Embryonic facial prominence (tissue), 1 donor: ENCODE data around the gene GRIP1.

Experiments
- DNase-seq: peaks from one replicate; pipeline ENCODE4 v3.0.0-alpha.2; 2016; ENCODE audit errors: extremely low spot score

Gene GRIP1

GRCh38 chr12:66449531-66449930, 229.3 kb downstream of the GRIP1 start:
- no peak for DNase-seq

- DNase-seq = no peak
Measured at GRCh38 chr12:66447643-66448042, 231.2 kb downstream of the GRIP1 start.

GRCh38 chr12:66446276-66446675, 232.6 kb downstream of the GRIP1 start:
- DNase-seq = no peak

- no peak for DNase-seq
Measured at GRCh38 chr12:66441905-66442559, 236.8 kb downstream of the GRIP1 start.

- no peak for DNase-seq
Measured at GRCh38 chr12:66438601-66439000, 240.3 kb downstream of the GRIP1 start.

GRCh38 chr12:66430106-66430505, 248.8 kb downstream of the GRIP1 start:
- DNase-seq = no peak

- DNase-seq = no peak
Measured at GRCh38 chr12:66428870-66429269, 250.0 kb downstream of the GRIP1 start.

GRCh38 chr12:66428261-66428660, 250.6 kb downstream of the GRIP1 start:
- no peak for DNase-seq

- DNase-seq = no peak
Measured at GRCh38 chr12:66426696-66427095, 252.2 kb downstream of the GRIP1 start.

- no peak for DNase-seq
Measured at GRCh38 chr12:66423266-66423665, 255.6 kb downstream of the GRIP1 start.

GRCh38 chr12:66418908-66419307, 260.0 kb downstream of the GRIP1 start:
- no peak for DNase-seq

GRCh38 chr12:66417217-66417616, 261.7 kb downstream of the GRIP1 start:
- no peak for DNase-seq

GRCh38 chr12:66409195-66409871, 269.5 kb downstream of the GRIP1 start:
- no peak for DNase-seq

- no peak for DNase-seq
Measured at GRCh38 chr12:66405395-66405794, 273.5 kb downstream of the GRIP1 start.

- DNase-seq = no peak
Measured at GRCh38 chr12:66403746-66404145, 275.1 kb downstream of the GRIP1 start.

GRCh38 chr12:66399911-66400306, 279.0 kb downstream of the GRIP1 start:
- DNase-seq = no peak

- no peak for DNase-seq
Measured at GRCh38 chr12:66398931-66399910, 279.7 kb downstream of the GRIP1 start.

GRCh38 chr12:66397574-66398290, 281.1 kb downstream of the GRIP1 start:
- no peak for DNase-seq

GRCh38 chr12:66393890-66394289, 285.0 kb downstream of the GRIP1 start:
- DNase-seq = no peak

- DNase-seq = no peak
Measured at GRCh38 chr12:66392266-66392915, 286.5 kb downstream of the GRIP1 start.

GRCh38 chr12:66388517-66388916, 290.4 kb downstream of the GRIP1 start:
- DNase-seq = no peak
